Glomerular visceral epithelial cell (primary cell): ENCODE data around the gene GMPR.
"Not testable (repeated sequence)": the region's sequence is repeated elsewhere in the genome, so short reads cannot be mapped to it uniquely, and the experiment has no call there.

ENCODE experiments used
- DNase-seq: peaks from one replicate; pipeline ENCODE4 v3.0.0-alpha.2; 2016; ENCODE audit errors: extremely low spot score

The GMPR gene

GRCh38 chr6:16225062-16225731, 13.2 kb upstream of the GMPR start:
- DNase-seq = not testable (repeated sequence)

- DNase-seq = not testable (repeated sequence)
These were observed 12.0 kb upstream of the GMPR start for GRCh38 chr6:16226117-16227047.

DNA sequence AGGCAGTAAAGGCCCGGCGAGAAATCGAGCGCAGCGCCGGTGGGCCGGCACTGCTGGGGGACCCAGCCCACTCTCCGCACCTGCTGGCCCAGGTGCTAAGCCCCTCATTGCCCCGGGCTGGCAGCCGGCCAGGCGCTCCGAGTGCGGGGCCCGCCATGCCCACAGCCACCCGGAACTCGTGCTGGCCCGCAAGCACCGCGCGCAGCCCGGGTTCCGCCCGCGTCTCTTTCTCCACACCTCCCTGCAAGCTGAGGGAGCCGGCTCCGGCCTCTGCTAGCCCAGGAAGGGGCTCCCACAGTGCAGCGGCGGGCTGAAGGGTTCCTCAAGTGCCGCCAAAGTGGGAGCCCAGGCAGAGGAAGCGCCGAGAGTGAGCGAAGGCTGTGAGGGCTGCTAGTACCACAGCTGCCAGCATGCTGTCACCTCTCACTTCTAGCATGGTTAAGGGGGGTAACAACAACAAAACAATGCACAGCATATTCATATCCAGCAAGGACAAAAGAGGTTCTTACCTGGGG, 11.3 kb upstream of the GMPR start:
- DNase-seq = no peak

DNA sequence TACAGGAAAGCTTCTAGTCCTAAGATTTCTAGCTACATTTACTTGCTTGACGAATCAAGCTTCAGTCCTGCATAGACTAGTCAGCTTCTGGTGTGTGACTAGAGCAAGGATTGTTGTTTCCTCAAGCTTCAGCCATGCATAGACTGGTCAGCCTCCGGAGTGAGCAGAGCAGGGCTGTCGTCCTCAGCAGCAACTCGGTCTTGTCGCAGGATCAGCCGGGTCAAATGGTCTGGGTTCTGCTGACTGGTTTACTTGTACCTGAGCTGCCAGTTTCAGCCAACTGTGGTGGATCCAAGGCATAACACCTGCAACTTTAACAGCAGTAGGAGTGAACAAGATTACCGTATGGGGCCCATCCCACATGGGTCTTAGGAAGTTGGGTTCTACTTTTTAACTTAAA, 10.8 kb upstream of the GMPR start:
- no peak for DNase-seq

- no peak for DNase-seq
These were observed 10.3 kb upstream of the GMPR start for GRCh38 chr6:16228043-16228442.

- no peak for DNase-seq
These were observed 9.4 kb upstream of the GMPR start for GRCh38 chr6:16228709-16229665.

- no peak for DNase-seq
These were observed 8.7 kb upstream of the GMPR start for GRCh38 chr6:16229700-16230099.

DNA sequence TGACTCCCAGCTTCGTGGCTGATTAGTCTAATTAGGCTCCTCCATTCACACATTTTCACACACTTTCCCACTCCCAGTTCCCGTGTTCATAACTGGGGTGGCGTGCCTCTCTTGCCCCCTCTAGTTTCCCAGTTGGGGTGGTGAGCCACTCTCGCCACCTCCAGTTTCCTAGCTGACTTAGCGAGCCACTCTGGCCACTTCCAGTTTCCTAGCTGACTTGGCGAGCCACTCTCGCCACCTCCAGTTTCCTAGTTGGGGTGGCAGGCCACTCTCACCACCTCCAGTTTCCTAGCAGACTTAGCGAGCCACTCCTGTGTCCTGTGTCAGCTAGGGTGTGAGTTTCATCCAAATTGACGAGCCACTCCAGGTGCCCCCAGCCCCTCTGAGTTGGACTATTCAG, 7.4 kb upstream of the GMPR start:
- no peak for DNase-seq

- no peak for DNase-seq
These were observed 6.3 kb upstream of the GMPR start for GRCh38 chr6:16232086-16232485.

- no peak for DNase-seq
These were observed 2.3 kb upstream of the GMPR start for GRCh38 chr6:16236009-16236501.

DNA sequence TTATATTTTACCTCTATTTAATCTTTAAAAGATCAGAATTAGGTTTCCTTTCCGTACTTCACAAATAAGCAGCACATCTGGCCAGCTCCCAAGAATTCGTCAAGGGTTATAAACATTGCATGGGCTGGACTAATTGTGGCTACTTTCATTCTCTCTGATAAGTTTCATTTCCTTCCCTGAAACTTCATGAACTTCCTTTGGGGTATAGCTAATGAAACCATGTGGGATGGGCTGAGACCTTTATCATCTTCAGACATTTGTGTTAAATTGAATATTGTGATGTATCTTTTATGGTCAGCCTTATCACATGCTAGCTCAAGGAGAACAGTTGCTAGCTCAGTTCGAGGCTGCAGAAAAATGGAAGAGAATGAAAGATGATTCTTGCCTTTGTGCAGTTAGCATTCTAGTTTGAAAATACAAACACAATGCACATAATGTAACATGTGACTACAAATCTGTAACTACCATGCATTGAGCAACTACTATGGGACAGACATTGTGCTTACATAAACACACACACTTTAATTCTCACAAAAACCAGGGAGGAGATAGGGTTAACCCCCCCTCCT, 1.7 kb upstream of the GMPR start:
- peak; percentile 17 for DNase-seq

GRCh38 chr6:16237242-16237641, 1.1 kb upstream of the GMPR start:
- DNase-seq = no peak

DNA sequence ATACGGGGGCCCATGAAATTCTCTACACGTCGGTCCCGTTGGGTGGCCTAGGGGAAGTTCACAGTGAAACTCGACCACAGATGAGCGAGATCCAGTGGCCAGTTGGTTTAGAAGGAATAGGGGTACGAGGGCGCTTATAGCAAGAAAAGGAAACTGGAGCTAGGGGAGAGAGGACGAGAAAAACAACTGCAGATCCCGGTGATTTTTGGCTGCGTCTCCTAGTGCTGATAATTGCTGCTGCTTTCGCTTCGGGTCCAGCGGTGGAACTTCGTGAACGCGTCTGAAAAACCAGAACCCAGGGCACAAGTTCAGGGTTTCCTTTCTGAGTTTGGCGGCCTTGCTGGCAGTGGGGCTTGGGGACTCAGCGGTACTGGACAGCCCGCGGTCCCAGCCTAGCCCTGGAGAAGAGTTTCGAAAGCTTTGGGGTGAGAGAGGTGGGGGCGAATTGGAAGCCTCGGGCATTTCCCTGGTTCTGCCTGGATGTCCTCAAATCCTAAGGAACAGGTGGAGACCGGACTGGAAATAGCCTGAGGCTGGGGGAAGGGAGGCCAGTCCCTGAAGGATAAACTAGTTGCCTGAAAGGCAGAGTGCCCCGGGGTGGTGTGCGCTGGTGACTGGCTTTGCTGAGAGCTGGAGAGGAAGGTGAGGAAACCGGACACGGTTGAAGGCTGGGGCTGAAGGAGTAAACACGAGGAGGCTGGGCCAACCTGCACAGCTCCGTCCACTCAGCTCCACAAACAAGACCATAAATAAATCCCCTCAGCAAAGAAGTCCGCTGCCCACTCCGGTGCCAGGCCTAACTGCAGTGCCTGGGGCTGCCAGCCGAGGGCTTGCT, 793 bp downstream of the GMPR start:
- peak; percentile 64 for DNase-seq

DNA sequence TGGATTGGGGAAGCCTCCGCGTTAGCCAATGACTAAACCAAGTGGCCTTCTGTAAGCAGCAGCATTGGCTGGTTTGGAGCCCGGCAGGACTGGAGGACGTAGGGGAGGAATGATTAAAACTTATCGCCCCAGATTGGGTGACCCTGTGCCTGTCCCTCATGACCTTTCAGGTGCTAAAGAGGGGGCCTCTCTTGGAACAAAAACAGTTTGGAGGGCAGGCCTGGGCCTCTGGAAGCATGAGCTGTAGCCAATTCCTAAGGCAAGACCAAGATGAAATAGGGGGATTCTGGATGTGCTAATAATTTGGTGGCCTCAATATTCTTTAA, 1.4 kb downstream of the GMPR start:
- no peak for DNase-seq

DNA sequence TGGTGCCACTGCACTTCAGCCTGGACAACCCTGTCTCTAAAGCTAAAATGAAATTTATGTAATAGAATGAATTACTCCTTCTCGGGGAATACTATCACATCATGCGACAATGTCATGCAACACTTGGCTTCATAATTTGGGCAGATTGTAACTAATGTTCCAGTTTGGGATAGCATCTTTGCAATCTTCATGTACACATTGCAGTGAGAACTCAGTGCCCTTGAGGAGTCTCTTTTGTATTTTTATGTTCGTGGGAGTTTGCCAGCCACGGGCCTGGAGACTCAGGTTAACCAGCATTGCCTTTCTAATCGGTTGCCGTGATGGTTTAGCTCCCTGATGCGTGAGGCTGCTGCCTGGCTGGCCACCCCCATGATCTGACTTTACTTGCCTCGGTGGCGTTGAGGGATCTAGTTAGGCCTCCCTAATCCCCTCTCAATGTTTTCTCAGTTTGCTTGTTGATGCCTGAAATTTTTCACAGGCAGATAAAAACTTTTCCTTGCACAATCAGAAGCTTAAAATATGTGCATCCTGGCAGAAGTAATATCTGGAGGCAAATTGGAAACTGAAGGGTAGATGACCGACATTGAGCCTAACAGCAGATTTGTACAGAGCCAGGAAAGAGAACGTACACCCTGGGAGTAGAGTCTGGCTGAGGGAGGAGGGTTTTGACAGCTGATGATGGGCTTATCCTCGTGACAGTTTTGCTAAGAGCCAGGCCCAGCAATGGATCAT, 2.4 kb downstream of the GMPR start:
- no peak for DNase-seq

- no peak for DNase-seq
These were observed 2.9 kb downstream of the GMPR start for GRCh38 chr6:16241321-16241689.

DNA sequence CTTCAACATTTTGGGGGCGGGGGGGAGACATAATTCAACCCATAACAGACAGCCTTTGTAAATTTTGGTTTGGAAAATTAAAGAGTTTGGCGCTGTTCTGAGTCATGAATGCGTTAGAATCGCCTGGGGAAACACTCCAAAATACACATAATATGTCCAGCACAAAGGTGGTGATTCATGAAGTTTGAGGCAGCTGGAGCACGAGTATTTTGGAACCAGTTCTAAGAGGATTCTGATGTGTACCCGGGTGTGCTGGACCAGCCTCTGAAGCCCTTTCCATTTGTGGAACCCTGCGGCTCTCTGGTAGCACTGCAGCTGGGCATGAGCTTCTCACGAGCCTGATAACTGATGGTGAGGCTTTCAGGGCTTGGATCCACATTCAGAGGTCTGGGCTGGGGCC, 4.7 kb downstream of the GMPR start:
- no peak for DNase-seq

DNA sequence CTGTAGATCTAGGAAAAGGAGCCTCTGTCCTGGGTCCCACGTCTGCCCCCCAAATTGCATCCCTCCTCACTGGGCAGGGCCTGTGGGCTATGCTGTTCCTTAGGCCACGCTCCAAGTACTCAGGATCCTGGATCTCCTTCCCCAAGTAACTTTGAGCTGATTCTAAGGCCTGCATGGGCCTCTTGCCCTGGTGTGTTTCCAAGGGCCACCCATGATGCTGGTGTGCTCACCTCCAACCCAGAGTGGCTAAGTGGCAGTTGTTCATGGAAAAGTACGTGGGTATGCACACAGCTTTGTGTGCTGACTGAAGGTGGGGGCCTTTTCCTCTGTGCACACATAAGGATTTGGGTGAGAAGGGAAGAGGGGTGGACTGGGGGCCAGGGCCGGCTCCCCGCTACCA, 5.3 kb downstream of the GMPR start:
- DNase-seq = no peak

GRCh38 chr6:16244446-16244845, 6.1 kb downstream of the GMPR start:
- DNase-seq = no peak
